ENCODE results near the gene SLC45A2.
"Not testable (repeated sequence)": the region's sequence is repeated elsewhere in the genome, so short reads cannot be mapped to it uniquely, and the experiment has no call there.

Gene SLC45A2

DNA sequence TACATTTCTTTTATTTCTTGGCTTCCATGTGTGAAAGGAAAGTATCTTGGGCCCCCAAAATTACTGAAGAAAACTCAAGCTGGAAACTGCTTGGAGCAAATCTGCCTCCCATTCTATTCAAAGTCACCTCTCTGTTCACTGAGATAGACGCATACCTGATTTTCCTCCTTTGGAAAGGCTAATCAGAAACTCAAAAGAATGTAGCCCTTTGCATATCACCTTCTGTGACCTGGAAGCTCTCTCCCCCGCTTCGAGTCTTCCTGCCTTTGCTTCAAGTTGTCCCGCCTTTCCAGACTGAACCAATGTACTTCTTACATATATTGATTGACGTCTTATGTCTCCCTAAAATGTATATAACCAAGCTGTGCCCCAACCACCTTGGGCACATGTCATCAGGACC is 53.4 kb downstream of the SLC45A2 start:
- H3K4me3 ChIP-seq (ENCODE audit: insufficient read depth, low read depth, low read length) = no peak overlapping the region
- no peaks in the 10 kb centered on the region for H3K4me1 ChIP-seq (ENCODE audit: control insufficient read depth, insufficient read depth, low read length)
- H3K27ac ChIP-seq (ENCODE audit: insufficient read depth, low read depth, low read length, poor library complexity, severe bottlenecking) = no peak overlapping the region
- H3K36me3 ChIP-seq (ENCODE audit: control insufficient read depth, insufficient read depth, low read length) = no peaks in the 10 kb centered on the region
- no peaks in the 10 kb centered on the region for H3K9me3 ChIP-seq (ENCODE audit: control insufficient read depth, low read length)
- peaks cover 11% of the 10 kb centered on the region for H3K27me3 ChIP-seq (ENCODE audit: control insufficient read depth, insufficient read depth, low read length, poor library complexity, severe bottlenecking)
- WGBS, 2 experiments = 77 to 82% methylated on average over 5 of the region's 5 CpGs

- no peaks in the 10 kb centered on the region for H3K36me3 ChIP-seq (ENCODE audit: control insufficient read depth, insufficient read depth, low read length)
- no peaks in the 10 kb centered on the region for H3K4me1 ChIP-seq (ENCODE audit: control insufficient read depth, insufficient read depth, low read length)
- 86 to 87% methylated on average over 5 of the region's 6 CpGs for WGBS, 2 experiments
- H3K9me3 ChIP-seq (ENCODE audit: control insufficient read depth, low read length) = no peaks in the 10 kb centered on the region
- no peak overlapping the region for H3K27ac ChIP-seq (ENCODE audit: insufficient read depth, low read depth, low read length, poor library complexity, severe bottlenecking)
- H3K4me3 ChIP-seq (ENCODE audit: insufficient read depth, low read depth, low read length) = no peak overlapping the region
- peaks cover under 1% of the 10 kb centered on the region for H3K27me3 ChIP-seq (ENCODE audit: control insufficient read depth, insufficient read depth, low read length, poor library complexity, severe bottlenecking)
These were observed 54.4 kb downstream of the SLC45A2 start for GRCh38 chr5:33929925-33930690.

- Histone ChIP-seq H3K4me1 (ENCODE audit: control insufficient read depth, insufficient read depth, low read length) (no peaks in the 10 kb centered on the region), H3K36me3 (ENCODE audit: control insufficient read depth, insufficient read depth, low read length) (no peaks in the 10 kb centered on the region), H3K27ac (ENCODE audit: insufficient read depth, low read depth, low read length, poor library complexity, severe bottlenecking) (no peak overlapping the region), H3K9me3 (ENCODE audit: control insufficient read depth, low read length) (no peaks in the 10 kb centered on the region), H3K27me3 (ENCODE audit: control insufficient read depth, insufficient read depth, low read length, poor library complexity, severe bottlenecking) (no peaks in the 10 kb centered on the region), H3K4me3 (ENCODE audit: insufficient read depth, low read depth, low read length) (no peak overlapping the region)
- WGBS, 2 experiments = 90 to 98% methylated on average over 2 of the region's 2 CpGs
These were observed 56.2 kb downstream of the SLC45A2 start for GRCh38 chr5:33928283-33928682.

DNA sequence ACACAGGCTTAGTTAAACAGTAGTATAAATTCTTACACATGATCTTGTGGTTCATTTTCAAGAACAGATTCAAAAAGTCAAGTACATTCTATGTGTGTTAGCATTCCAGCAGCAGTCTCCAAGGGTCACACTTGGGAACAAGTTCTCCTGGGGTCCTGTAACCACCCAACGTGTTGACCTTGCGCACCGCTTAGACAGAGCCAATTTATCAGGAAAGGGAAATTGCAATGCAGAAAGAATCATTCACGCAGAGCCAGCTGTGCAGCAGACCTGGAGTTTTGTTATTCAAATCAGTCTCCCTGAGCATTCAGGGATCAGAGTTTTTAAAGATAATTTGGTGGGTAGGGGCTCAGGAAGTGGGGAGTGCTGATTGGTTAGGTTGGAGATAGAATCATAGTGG is 56.8 kb downstream of the SLC45A2 start:
- WGBS, 2 experiments = 66 to 71% methylated on average over 4 of the region's 4 CpGs
- Histone ChIP-seq H3K36me3 (ENCODE audit: control insufficient read depth, insufficient read depth, low read length) (no peaks in the 10 kb centered on the region), H3K4me3 (ENCODE audit: insufficient read depth, low read depth, low read length) (no peak overlapping the region), H3K4me1 (ENCODE audit: control insufficient read depth, insufficient read depth, low read length) (no peaks in the 10 kb centered on the region), H3K27me3 (ENCODE audit: control insufficient read depth, insufficient read depth, low read length, poor library complexity, severe bottlenecking) (no peaks in the 10 kb centered on the region), H3K9me3 (ENCODE audit: control insufficient read depth, low read length) (no peaks in the 10 kb centered on the region), H3K27ac (ENCODE audit: insufficient read depth, low read depth, low read length, poor library complexity, severe bottlenecking) (no peak overlapping the region)

DNA sequence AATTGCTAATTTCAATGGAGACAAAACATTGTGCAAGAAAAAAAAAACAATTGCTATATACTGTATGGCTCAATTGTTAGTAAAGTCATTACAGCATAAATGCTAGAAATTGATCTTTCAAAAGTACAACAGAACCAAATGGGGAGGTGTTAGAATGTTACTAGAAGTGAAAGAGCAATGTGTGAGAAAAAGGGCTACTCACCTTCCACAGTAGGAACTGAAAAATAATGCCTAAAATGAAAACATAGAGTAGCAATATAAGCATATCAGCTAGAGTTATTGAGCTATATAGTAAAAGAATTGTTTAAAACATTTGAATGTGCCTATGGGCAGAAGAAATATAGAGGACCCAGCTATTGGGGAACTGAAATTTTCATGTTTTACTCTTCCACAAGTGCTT is 59.2 kb downstream of the SLC45A2 start:
- H3K9me3 ChIP-seq (ENCODE audit: control insufficient read depth, low read length) = no peaks in the 10 kb centered on the region
- H3K4me3 ChIP-seq (ENCODE audit: insufficient read depth, low read depth, low read length) = no peak overlapping the region
- H3K36me3 ChIP-seq (ENCODE audit: control insufficient read depth, insufficient read depth, low read length) = no peaks in the 10 kb centered on the region
- no peaks in the 10 kb centered on the region for H3K27me3 ChIP-seq (ENCODE audit: control insufficient read depth, insufficient read depth, low read length, poor library complexity, severe bottlenecking)
- no peaks in the 10 kb centered on the region for H3K4me1 ChIP-seq (ENCODE audit: control insufficient read depth, insufficient read depth, low read length)
- H3K27ac ChIP-seq (ENCODE audit: insufficient read depth, low read depth, low read length, poor library complexity, severe bottlenecking) = no peak overlapping the region

GRCh38 chr5:33921002-33921401 is 63.5 kb downstream of the SLC45A2 start:
- Histone ChIP-seq H3K4me3 (ENCODE audit: insufficient read depth, low read depth, low read length) (no peak overlapping the region), H3K9me3 (ENCODE audit: control insufficient read depth, low read length) (no peaks in the 10 kb centered on the region), H3K36me3 (ENCODE audit: control insufficient read depth, insufficient read depth, low read length) (no peaks in the 10 kb centered on the region), H3K27ac (ENCODE audit: insufficient read depth, low read depth, low read length, poor library complexity, severe bottlenecking) (no peak overlapping the region), H3K4me1 (ENCODE audit: control insufficient read depth, insufficient read depth, low read length) (no peaks in the 10 kb centered on the region), H3K27me3 (ENCODE audit: control insufficient read depth, insufficient read depth, low read length, poor library complexity, severe bottlenecking) (no peaks in the 10 kb centered on the region)
- WGBS, 2 experiments = 89 to 98% methylated on average over 1 of the region's 1 CpG

- H3K27me3 ChIP-seq (ENCODE audit: control insufficient read depth, insufficient read depth, low read length, poor library complexity, severe bottlenecking); H3K36me3 ChIP-seq (ENCODE audit: control insufficient read depth, insufficient read depth, low read length); H3K27ac ChIP-seq (ENCODE audit: insufficient read depth, low read depth, low read length, poor library complexity, severe bottlenecking); H3K4me3 ChIP-seq (ENCODE audit: insufficient read depth, low read depth, low read length); H3K9me3 ChIP-seq (ENCODE audit: control insufficient read depth, low read length); H3K4me1 ChIP-seq (ENCODE audit: control insufficient read depth, insufficient read depth, low read length): not testable (repeated sequence)
- 92 to 94% methylated on average over 2 to 3 of the region's 3 CpGs for WGBS, 2 experiments
These were observed 69.6 kb downstream of the SLC45A2 start for GRCh38 chr5:33914844-33915243.

- not testable (repeated sequence) for H3K9me3 ChIP-seq (ENCODE audit: control insufficient read depth, low read length); H3K4me3 ChIP-seq (ENCODE audit: insufficient read depth, low read depth, low read length); H3K27ac ChIP-seq (ENCODE audit: insufficient read depth, low read depth, low read length, poor library complexity, severe bottlenecking); H3K4me1 ChIP-seq (ENCODE audit: control insufficient read depth, insufficient read depth, low read length); H3K36me3 ChIP-seq (ENCODE audit: control insufficient read depth, insufficient read depth, low read length); H3K27me3 ChIP-seq (ENCODE audit: control insufficient read depth, insufficient read depth, low read length, poor library complexity, severe bottlenecking)
- WGBS, 2 experiments = 91 to 93% methylated on average over 7 of the region's 7 CpGs
These were observed 78.2 kb downstream of the SLC45A2 start for GRCh38 chr5:33906248-33906647.

GRCh38 chr5:33905381-33905780 is 79.1 kb downstream of the SLC45A2 start:
- H3K27me3 ChIP-seq (ENCODE audit: control insufficient read depth, insufficient read depth, low read length, poor library complexity, severe bottlenecking) = no peaks in the 10 kb centered on the region
- H3K36me3 ChIP-seq (ENCODE audit: control insufficient read depth, insufficient read depth, low read length) = no peaks in the 10 kb centered on the region
- H3K4me1 ChIP-seq (ENCODE audit: control insufficient read depth, insufficient read depth, low read length) = no peaks in the 10 kb centered on the region
- 100% methylated on average over 1 of the region's 1 CpG; no CpG with 5 or more reads in 1 of the 2 experiments for WGBS, 2 experiments
- no peak overlapping the region for H3K4me3 ChIP-seq (ENCODE audit: insufficient read depth, low read depth, low read length)
- peaks cover 2% of the 10 kb centered on the region for H3K9me3 ChIP-seq (ENCODE audit: control insufficient read depth, low read length)
- no peak overlapping the region for H3K27ac ChIP-seq (ENCODE audit: insufficient read depth, low read depth, low read length, poor library complexity, severe bottlenecking)

DNA sequence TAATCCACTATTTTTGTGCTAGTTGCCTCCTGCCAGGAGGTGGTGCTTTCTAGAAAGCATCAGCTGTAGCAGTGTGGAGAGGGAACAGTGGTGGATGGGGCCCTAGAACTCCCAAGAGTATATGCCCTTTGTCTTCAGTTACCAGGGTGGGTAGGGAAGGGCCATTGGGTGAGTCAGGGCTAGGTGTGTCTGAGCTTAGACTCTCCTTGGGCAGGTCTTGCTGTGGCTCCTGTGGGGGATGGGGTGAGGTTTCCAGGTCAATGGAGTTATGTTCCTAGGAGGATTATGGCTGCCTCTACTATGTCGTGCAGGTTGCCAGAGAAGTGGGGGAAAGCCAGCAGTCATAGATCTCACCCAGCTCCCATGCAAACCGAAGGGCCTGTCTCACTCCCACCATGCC is 81.4 kb downstream of the SLC45A2 start:
- Histone ChIP-seq H3K27ac (ENCODE audit: insufficient read depth, low read depth, low read length, poor library complexity, severe bottlenecking) (no peak overlapping the region), H3K27me3 (ENCODE audit: control insufficient read depth, insufficient read depth, low read length, poor library complexity, severe bottlenecking) (no peaks in the 10 kb centered on the region), H3K36me3 (ENCODE audit: control insufficient read depth, insufficient read depth, low read length) (no peaks in the 10 kb centered on the region), H3K9me3 (ENCODE audit: control insufficient read depth, low read length) (peaks cover 2% of the 10 kb centered on the region), H3K4me1 (ENCODE audit: control insufficient read depth, insufficient read depth, low read length) (no peaks in the 10 kb centered on the region), H3K4me3 (ENCODE audit: insufficient read depth, low read depth, low read length) (no peak overlapping the region)
- WGBS, 2 experiments = 91 to 93% methylated on average over 2 of the region's 2 CpGs

- 73 to 100% methylated on average over 1 of the region's 1 CpG for WGBS, 2 experiments
- no peaks in the 10 kb centered on the region for H3K36me3 ChIP-seq (ENCODE audit: control insufficient read depth, insufficient read depth, low read length)
These were observed 83.3 kb downstream of the SLC45A2 start for GRCh38 chr5:33901156-33901555.

More at GRCh38 chr5:33901156-33901555, 83.3 kb downstream of the SLC45A2 start:
- Histone ChIP-seq H3K4me3 (ENCODE audit: insufficient read depth, low read depth, low read length) (no peak overlapping the region), H3K27ac (ENCODE audit: insufficient read depth, low read depth, low read length, poor library complexity, severe bottlenecking) (no peak overlapping the region), H3K4me1 (ENCODE audit: control insufficient read depth, insufficient read depth, low read length) (no peaks in the 10 kb centered on the region), H3K27me3 (ENCODE audit: control insufficient read depth, insufficient read depth, low read length, poor library complexity, severe bottlenecking) (no peaks in the 10 kb centered on the region), H3K9me3 (ENCODE audit: control insufficient read depth, low read length) (peaks cover 2% of the 10 kb centered on the region)

Measured in ectodermal cell (in vitro differentiated cells).